ENCODE measurements around the gene PDE6C.

Gene PDE6C

GRCh38 chr10:93608421-93608820 is 3.9 kb upstream of the PDE6C start:
- no peak for DNase-seq (ENCODE audit: low spot score)
- TF ChIP-seq CTCF (IDR thresholded peaks at IDR 0.05): no peak
- no peak overlapping the region for H3K4me3 ChIP-seq
- H3K27ac ChIP-seq: no peak overlapping the region

GRCh38 chr10:93613126-93613525 is 789 bp downstream of the PDE6C start:
- H3K4me3 ChIP-seq: no peak overlapping the region
- no peak for TF ChIP-seq CTCF (IDR thresholded peaks at IDR 0.05)
- no peak for DNase-seq (ENCODE audit: low spot score)
- H3K27ac ChIP-seq: no peak overlapping the region

- no peak for DNase-seq (ENCODE audit: low spot score)
- Histone ChIP-seq H3K27ac (no peak overlapping the region), H3K4me3 (no peak overlapping the region)
- TF ChIP-seq CTCF (IDR thresholded peaks at IDR 0.05): no peak
Observed at GRCh38 chr10:93614101-93614825, 1.9 kb downstream of the PDE6C start.

GRCh38 chr10:93615576-93616235 is 3.4 kb downstream of the PDE6C start:
- Histone ChIP-seq H3K4me3 (no peak overlapping the region), H3K27ac (peak overlapping the region in 1 of 2 donors; percentile 45)
- no peak for DNase-seq (ENCODE audit: low spot score)
- TF ChIP-seq CTCF (IDR thresholded peaks at IDR 0.05): no peak

GRCh38 chr10:93620925-93621324 is 8.6 kb downstream of the PDE6C start:
- no peak for TF ChIP-seq CTCF (IDR thresholded peaks at IDR 0.05)
- Histone ChIP-seq H3K4me3 (no peak overlapping the region), H3K27ac (no peak overlapping the region)
- no peak for DNase-seq (ENCODE audit: low spot score)

GRCh38 chr10:93622942-93623341 is 10.6 kb downstream of the PDE6C start:
- Histone ChIP-seq H3K27ac (no peak overlapping the region), H3K4me3 (no peak overlapping the region)
- no peak for DNase-seq (ENCODE audit: low spot score)
- TF ChIP-seq CTCF (IDR thresholded peaks at IDR 0.05): no peak

GRCh38 chr10:93628858-93629257 is 16.5 kb downstream of the PDE6C start:
- no peak overlapping the region for H3K4me3 ChIP-seq

More at GRCh38 chr10:93628858-93629257, 16.5 kb downstream of the PDE6C start:
- TF ChIP-seq CTCF (IDR thresholded peaks at IDR 0.05): no peak
- DNase-seq (ENCODE audit: low spot score): no peak
- H3K27ac ChIP-seq: no peak overlapping the region

All from coronary artery (tissue), 2 donors.